A673 (cell line): ENCODE results near the gene PARD3.

Source experiments
- CTCF ChIP-seq: fragments of 300-800, 200-600 bp; sonication (generic); conservative IDR thresholded peaks from 2 replicates; pipeline ENCODE4 v1.5.1; 2017; ENCODE audit warnings: low read depth, mild to moderate bottlenecking, antibody characterized with exemption, low read length, moderate library complexity, mixed read lengths
- EZH2 ChIP-seq: fragments of 200-600 bp; sonication (generic); IDR thresholded peaks from 2 replicates; pipeline ENCODE4 v1.6.1; 2017; ENCODE audit warnings: borderline replicate concordance, low read depth, mild to moderate bottlenecking, mixed read lengths, antibody characterized with exemption, low read length; ENCODE audit not compliant: poor library complexity, severe bottlenecking

- TF ChIP-seq CTCF (no peak), EZH2 (no peak)
Measured at GRCh38 chr10:34816085-34816496, 995 bp upstream of the PARD3 start.
